ENCODE measurements around the gene CAMTA1.

GRCh38 chr1:6956488-6957159, 171.4 kb downstream of the CAMTA1 start:
- TF ChIP-seq CTCF (IDR thresholded peaks at IDR 0.05; ENCODE audit: poor library complexity) (no peak), EZH2phosphoT487 (IDR thresholded peaks at IDR 0.05; ENCODE audit: low read depth, severe bottlenecking, unreplicated experiment) (no peak)

All from hepatocyte (in vitro differentiated cells).